Transverse colon (tissue), 4 donors: Measurements from ENCODE around the gene BACE2.

Source experiments
- CTCF ChIP-seq, 5 experiments: fragments of 200-600 bp in 3 of 5; fragments of 450-650 bp in 2 of 5; sonication (generic) in 3 of 5; IDR thresholded peaks; 1 replicate in 2 of 5; 2 replicates in 3 of 5; pipeline ENCODE4 v1.5.1; 2016 to 2017; ENCODE audit warnings: antibody characterized with exemption in 5 of 5, inconsistent platforms in 3 of 5, mild to moderate bottlenecking in 2 of 5, moderate library complexity in 1 of 5
- EP300 ChIP-seq: sonication (generic); formaldehyde crosslinking; IDR thresholded peaks from one replicate; pipeline ENCODE4 v1.6.1; 2017; ENCODE audit warnings: antibody characterized with exemption, low read depth
- POLR2A ChIP-seq: fragments of 450-650 bp; IDR thresholded peaks from one replicate; pipeline ENCODE4 v1.6.1; 2016; ENCODE audit warnings: antibody characterized with exemption, mild to moderate bottlenecking, moderate library complexity
- POLR2AphosphoS5 ChIP-seq, 3 donors: sonication (generic); formaldehyde crosslinking; IDR thresholded peaks; one replicate each; pipeline ENCODE4 v1.6.1; 2016; ENCODE audit warnings: antibody characterized with exemption in 3 of 3

- TF ChIP-seq CTCF (IDR thresholded peaks at IDR 0.05) (no peak), POLR2A (no peak), POLR2AphosphoS5 (IDR thresholded peaks at IDR 0.05) (no peak), EP300 (no peak)
These were observed 78.8 kb downstream of the BACE2 start for GRCh38 chr21:41246808-41247207.
